K562 (cell line): ENCODE results near the gene OTX2. TPM values are rescaled to one million over a fixed set of nuclear protein-coding genes. Genes with fewer than 3 reads are reported as not detected.

Experiments
- ATAC-seq: fragments of 200-7000 bp; cut with Tn5 transposase; 3 replicates; pipeline ENCODE4 v1.9.1; 2020; ENCODE audit warnings: moderate library complexity
- BruUV-seq: library from RNA; stranded (reverse); fragments of 400-500 nt; replicated peaks from 2 replicates; lab custom pipeline; 2021; lab: Mats Ljungman, UMichigan
- CTCF ChIA-PET: fragments of 300-600 bp; formaldehyde crosslinking; extraction: SDS; loops from one replicate; lab custom pipeline; 2021; ENCODE audit warnings: low intra/inter-chr PET ratio; lab: Yijun Ruan, JAX
- POLR2A ChIA-PET: fragments of 300-600, 350-650 bp; sonication (Branson Sonifier 250); formaldehyde crosslinking; extraction: SDS; loops from one replicate; lab custom pipeline; 2021; ENCODE audit warnings: antibody characterized with exemption, inconsistent platforms; lab: Yijun Ruan, JAX
- DNase-seq, 4 experiments: peaks; one replicate each; pipeline versions ENCODE4 v3.0.0 to v3.0.0-alpha.2; 2011 to 2018; ENCODE audit warnings: low spot score in 3 of 4, mixed read lengths in 3 of 4; ENCODE audit errors: extremely low read depth in 1 of 4
- FAIRE-seq: peaks from 2 replicates; lab custom pipeline; 2011; peaks lifted over from hg19 to GRCh38; lab: Jason Lieb, UNC
- H2AFZ ChIP-seq: 2 replicates; pipeline ENCODE4 v1.6.0; 2011; ENCODE audit warnings: low read depth, low read length, control low read depth, inconsistent platforms
- H3K27ac ChIP-seq: fragments of 200-600 bp; 3 replicates; pipeline ENCODE4 v1.8.0; 2011; ENCODE audit warnings: low read depth, mild to moderate bottlenecking, control low read depth, inconsistent platforms, low read length, moderate library complexity, mixed read lengths; ENCODE audit errors: extremely low read depth
- H3K27me3 ChIP-seq, 2 experiments: fragments of 300-600 bp in 1 of 2; 2 replicates in 1 of 2; 3 replicates in 1 of 2; pipeline versions ENCODE4 v1.6.0 to v1.8.0; 2011; ENCODE audit warnings: inconsistent platforms in 2 of 2, low read length in 2 of 2, mild to moderate bottlenecking in 1 of 2, mixed read lengths in 1 of 2, moderate library complexity in 1 of 2; ENCODE audit not compliant: control insufficient read depth in 2 of 2, insufficient read depth in 2 of 2
- H3K36me3 ChIP-seq: fragments of 300-600 bp; 3 replicates; pipeline ENCODE4 v1.8.0; 2011; ENCODE audit warnings: mild to moderate bottlenecking, low read length, inconsistent platforms; ENCODE audit not compliant: control insufficient read depth, insufficient read depth
- H3K4me1 ChIP-seq, 2 experiments: fragments of 200-600 bp in 1 of 2; replicated peaks in 1 of 2; 2 replicates in 1 of 2; 3 replicates in 1 of 2; pipeline versions ENCODE4 v1.5.1 to v1.8.0; 2011; ENCODE audit warnings: inconsistent platforms in 2 of 2, low read length in 2 of 2, mild to moderate bottlenecking in 1 of 2, mixed read lengths in 1 of 2, moderate library complexity in 1 of 2; ENCODE audit not compliant: control insufficient read depth in 2 of 2, insufficient read depth in 2 of 2
- H3K4me2 ChIP-seq: 2 replicates; pipeline ENCODE4 v1.6.1; 2011; ENCODE audit warnings: low read length, control low read depth, inconsistent platforms, mixed read lengths; ENCODE audit not compliant: insufficient read depth
- H3K4me3 ChIP-seq: fragments of 200-600 bp; sonication (generic), shearing (Covaris generic); 2 replicates; pipeline ENCODE4 v1.5.1; 2016; ENCODE audit warnings: control low read depth, inconsistent platforms
- H3K79me2 ChIP-seq: fragments of 200-600 bp; 3 replicates; pipeline ENCODE4 v1.8.0; 2011; ENCODE audit warnings: low read length, inconsistent platforms; ENCODE audit not compliant: control insufficient read depth, insufficient read depth
- H3K9ac ChIP-seq, 2 experiments: 2 replicates each; pipeline versions ENCODE4 v1.6.0 to v1.6.1; 2011; ENCODE audit warnings: low read depth in 2 of 2, low read length in 2 of 2, control low read depth in 1 of 2, inconsistent platforms in 1 of 2, mild to moderate bottlenecking in 1 of 2, mixed read lengths in 1 of 2; ENCODE audit not compliant: insufficient read depth in 1 of 2
- H3K9me1 ChIP-seq: one replicate; pipeline ENCODE4 v1.6.0; 2011; ENCODE audit warnings: inconsistent platforms, mild to moderate bottlenecking, low read length, moderate library complexity; ENCODE audit not compliant: control insufficient read depth, insufficient read depth
- H3K9me3 ChIP-seq: replicated peaks from 2 replicates; pipeline ENCODE4 v1.5.1; 2011; ENCODE audit warnings: low read depth, low read length, inconsistent platforms; ENCODE audit not compliant: control insufficient read depth, insufficient read depth
- H4K20me1 ChIP-seq: replicated peaks from 2 replicates; pipeline ENCODE4 v1.6.1; 2011; ENCODE audit warnings: low read length, inconsistent platforms, mixed read lengths; ENCODE audit not compliant: control insufficient read depth, insufficient read depth
- CGGBP1 ChIP-seq: fragments of 250-450 bp; sonication (Bioruptor Pico); IDR thresholded peaks from 2 replicates; pipeline ENCODE4 v1.9.0; 2021; ENCODE audit warnings: mild to moderate bottlenecking
- CREB1 ChIP-seq, 2 experiments: sonication (generic) in 1 of 2; formaldehyde crosslinking in 1 of 2; IDR thresholded peaks; 2 replicates each; pipeline versions ENCODE4 v1.6.1 to v1.8.0; 2012 to 2022; ENCODE audit warnings: inconsistent platforms in 1 of 2, mild to moderate bottlenecking in 1 of 2, missing genetic modification reagents in 1 of 2, moderate library complexity in 1 of 2
- DIDO1 ChIP-seq: fragments of 450-650 bp; IDR thresholded peaks from 2 replicates; pipeline ENCODE4 v1.6.1; 2016; ENCODE audit warnings: low read depth, missing biosample characterization, missing genetic modification characterization
- ESRRA ChIP-seq: fragments of 450-650 bp; IDR thresholded peaks from 2 replicates; pipeline ENCODE4 v1.6.1; 2014; ENCODE audit warnings: low read depth, mild to moderate bottlenecking, moderate library complexity, borderline replicate concordance
- FOSL1 ChIP-seq: fragments of 200-800 bp; sonication (Bioruptor generic); conservative IDR thresholded peaks from 2 replicates; pipeline ENCODE4 v1.6.1; 2016; ENCODE audit warnings: missing genetic modification characterization, missing compliant biosample characterization
- ID3 ChIP-seq, 2 experiments: fragments of 250-450 bp in 1 of 2; fragments of 450-650 bp in 1 of 2; sonication (Bioruptor Pico) in 1 of 2; IDR thresholded peaks; 2 replicates each; pipeline versions ENCODE4 v1.6.1 to v1.8.0; 2016 to 2021; ENCODE audit warnings: mild to moderate bottlenecking in 2 of 2, moderate library complexity in 2 of 2, missing compliant biosample characterization in 1 of 2, missing genetic modification characterization in 1 of 2
- IFI16 ChIP-seq: fragments of 250-450 bp; sonication (Bioruptor Pico); IDR thresholded peaks from 2 replicates; pipeline ENCODE4 v2.1.2; 2022; ENCODE audit warnings: mild to moderate bottlenecking, inconsistent platforms
- PHF8 ChIP-seq: fragments of 200-600 bp; sonication (generic); IDR thresholded peaks from 2 replicates; pipeline ENCODE4 v1.6.1; 2012; ENCODE audit warnings: mixed run types, mild to moderate bottlenecking, inconsistent platforms, low read length, moderate library complexity, borderline replicate concordance
- SMAD4 ChIP-seq: fragments of 250-450 bp; sonication (Bioruptor Pico); conservative IDR thresholded peaks from 2 replicates; pipeline ENCODE4 v1.8.0; 2021; ENCODE audit warnings: inconsistent platforms, mild to moderate bottlenecking, moderate library complexity
- ZFP30 ChIP-seq: fragments of 250-450 bp; sonication (Bioruptor Pico); IDR thresholded peaks from 2 replicates; pipeline ENCODE4 v1.8.0; 2022; ENCODE audit warnings: moderate library complexity, mild to moderate bottlenecking, inconsistent platforms, borderline replicate concordance
- ZKSCAN3 ChIP-seq: fragments of 250-450 bp; sonication (Bioruptor Pico); IDR thresholded peaks from 2 replicates; pipeline ENCODE4 v1.4.0; 2020
- ZNF165 ChIP-seq: fragments of 250-450 bp; sonication (Bioruptor Pico); IDR thresholded peaks from 2 replicates; pipeline ENCODE4 v1.4.0; 2020; ENCODE audit warnings: borderline replicate concordance
- ZNF717 ChIP-seq: fragments of 250-450 bp; sonication (Bioruptor Pico); IDR thresholded peaks from 2 replicates; pipeline ENCODE4 v1.5.0; 2021
- ZSCAN29 ChIP-seq: fragments of 450-650 bp; IDR thresholded peaks from 2 replicates; pipeline ENCODE4 v1.6.1; 2017
- WGBS: fragments of 100-300 bp; shearing (Covaris generic); methylation state at CpG from one replicate; pipeline ENCODE4 v1.1.6; 2016; ENCODE audit warnings: low coverage, mixed read lengths; ENCODE audit not compliant: insufficient coverage; ENCODE audit errors: missing lambda C conversion rate; 5-methylcytosine and 5-hydroxymethylcytosine counted together
- in situ Hi-C: fragments of 300-500 bp; cut with MboI; formaldehyde crosslinking; loops from 4 replicates; pipeline ENCODE4 v1.15.0; 2018; ENCODE audit warnings: inconsistent platforms, mixed read lengths
- intact Hi-C: fragments of 100-400 bp; cut with micrococcal nuclease; formaldehyde crosslinking; loops from 2 replicates; pipeline ENCODE4 v1.14.2; 2022
- polyA plus RNA-seq, 8 experiments: library from polyadenylated mRNA; depleted of rRNA in 4 of 8; stranded (reverse) in 5 of 8; unstranded in 3 of 8; fragments of >200 nt; fragmentation: Nextera tagmentation in 2 of 8; fragmentation: Illumina TruSeq in 1 of 8; extraction: Ambion mirVana in 2 of 8; extraction: Trizol in 1 of 8; gene quantifications; 2 replicates each; pipeline versions ENCODE4 v1.2.1 to v1.2.3, GENCODE V29; 2011 to 2014; ENCODE audit warnings: inconsistent platforms in 1 of 8, missing spikeins in 1 of 8
- total RNA-seq, 7 experiments: library from RNA; depleted of rRNA in 6 of 7; stranded (reverse); fragments of >200 nt in 6 of 7; fragmentation: Illumina TruSeq in 2 of 7; extraction: Trizol in 2 of 7; gene quantifications; 2 replicates each; pipeline versions ENCODE4 v1.2.1 to v1.2.3, GENCODE V29; 2011 to 2021; ENCODE audit warnings: low replicate concordance in 1 of 7

OTX2 gene
- total and polyA plus RNA-seq, 9 of the 15 experiments (the other 6 are each of a cell fraction or from before 2014, with no cell fraction given) = not detected

- Histone ChIP-seq H4K20me1 (no peaks in the 10 kb centered on the region), H2AFZ (no peak overlapping the region), H3K4me2 (no peak overlapping the region), H3K4me1 (no peaks in the 10 kb centered on the region), H3K9me1 (no peaks in the 10 kb centered on the region), H3K4me3 (no peak overlapping the region), H3K36me3 (no peaks in the 10 kb centered on the region), H3K79me2 (no peaks in the 10 kb centered on the region), H3K9ac (no peak overlapping the region), H3K27ac (no peak overlapping the region), H3K27me3 (peaks cover 3 to 8% of the 10 kb centered on the region in 2 experiments; a peak in 3 of 5 replicates), H3K9me3 (no peaks in the 10 kb centered on the region)
- 1% methylated on average over 5 of the region's 6 CpGs for WGBS
- no TSS peak for BruUV-seq
- ATAC-seq = no peak
- in situ Hi-C loops (no loop called here), intact Hi-C loops (no loop called here)
- ChIA-PET CTCF (no interaction called here), POLR2A (interaction anchor here (0.9 kb wide), 1 partner anchor 34 kb away, joined by 3 read pairs; no protein-coding TSS in a partner anchor)
- FAIRE-seq = no peak
- no peak for DNase-seq
- TF ChIP-seq ZNF165 (CRISPR knock-in tag) (no peak), PHF8 (no peak)
Observed at GRCh38 chr14:56840221-56840620, 29.9 kb upstream of the OTX2 start.

DNA sequence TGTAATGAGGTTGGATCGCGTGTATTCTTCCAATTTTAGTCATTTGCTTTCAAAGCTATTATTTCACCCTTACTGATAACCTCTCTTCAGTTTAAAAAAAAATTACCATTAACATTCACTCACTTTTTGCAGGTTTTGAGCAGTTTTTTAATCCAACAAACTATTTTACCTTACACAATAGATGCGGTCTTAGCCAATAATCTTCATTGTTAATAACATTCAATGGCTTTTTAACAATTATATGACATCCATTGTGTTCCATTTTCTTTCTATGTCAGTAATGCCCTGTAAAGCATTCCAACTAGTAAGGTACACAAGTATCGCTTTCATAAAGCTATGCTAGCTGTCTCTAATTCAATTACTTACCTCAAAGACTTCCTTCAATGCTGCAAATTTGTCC lies 18.9 kb upstream of the OTX2 start:
- no peaks in the 10 kb centered on the region for H3K9me1 ChIP-seq
- H3K27ac ChIP-seq = no peak overlapping the region
- BruUV-seq = no TSS peak
- H3K36me3 ChIP-seq = no peaks in the 10 kb centered on the region
- intact Hi-C loops = no loop called here
- ChIA-PET CTCF (no interaction called here), POLR2A (no interaction called here)
- H2AFZ ChIP-seq = no peak overlapping the region
- DNase-seq = no peak
- no peaks in the 10 kb centered on the region; a peak in 1 of 5 replicates for H3K27me3 ChIP-seq
- TF ChIP-seq ZKSCAN3 (CRISPR knock-in tag) = no peak
- no peak for TF ChIP-seq CREB1 (IDR thresholded peaks at IDR 0.05)
- no peak for TF ChIP-seq CREB1 (CRISPR knock-in tag; IDR thresholded peaks at IDR 0.05)
- no peak for TF ChIP-seq ZSCAN29
- TF ChIP-seq ZFP30 (CRISPR knock-in tag) = no peak
- no peak for TF ChIP-seq SMAD4 (CRISPR knock-in tag)
- TF ChIP-seq CGGBP1 (CRISPR knock-in tag) = no peak
- no peak for TF ChIP-seq ZNF717 (CRISPR knock-in tag)
- no peak for TF ChIP-seq ID3 (CRISPR knock-in tag; IDR thresholded peaks at IDR 0.05)
- TF ChIP-seq ID3 (tag; IDR thresholded peaks at IDR 0.05) = no peak
- no peak for TF ChIP-seq ESRRA
- TF ChIP-seq DIDO1 (tag) = no peak
- no peak for TF ChIP-seq IFI16 (CRISPR knock-in tag)
- no peak for TF ChIP-seq FOSL1
- H3K9ac ChIP-seq = no peak overlapping the region
- no peak overlapping the region for H3K4me3 ChIP-seq
- no peak for ATAC-seq
- H3K9me3 ChIP-seq = no peaks in the 10 kb centered on the region
- no peak overlapping the region for H3K4me2 ChIP-seq
- in situ Hi-C loops = no loop called here
- no peaks in the 10 kb centered on the region for H4K20me1 ChIP-seq
- H3K4me1 ChIP-seq = no peaks in the 10 kb centered on the region
- no peak for FAIRE-seq
- WGBS = 1% methylated on average over 4 of the region's 4 CpGs
- no peaks in the 10 kb centered on the region for H3K79me2 ChIP-seq
